GM21367 (cell line): ENCODE measurements around the gene CDK5R1.
"Not testable (repeated sequence)": the region's sequence is repeated elsewhere in the genome, so short reads cannot be mapped to it uniquely, and the experiment has no call there.

ENCODE experiments used
- ATAC-seq: cut with Tn5 transposase; IDR thresholded peaks from one replicate; pipeline ENCODE4 v1.9.1; 2021; ENCODE audit not compliant: unreplicated experiment

Gene CDK5R1

DNA sequence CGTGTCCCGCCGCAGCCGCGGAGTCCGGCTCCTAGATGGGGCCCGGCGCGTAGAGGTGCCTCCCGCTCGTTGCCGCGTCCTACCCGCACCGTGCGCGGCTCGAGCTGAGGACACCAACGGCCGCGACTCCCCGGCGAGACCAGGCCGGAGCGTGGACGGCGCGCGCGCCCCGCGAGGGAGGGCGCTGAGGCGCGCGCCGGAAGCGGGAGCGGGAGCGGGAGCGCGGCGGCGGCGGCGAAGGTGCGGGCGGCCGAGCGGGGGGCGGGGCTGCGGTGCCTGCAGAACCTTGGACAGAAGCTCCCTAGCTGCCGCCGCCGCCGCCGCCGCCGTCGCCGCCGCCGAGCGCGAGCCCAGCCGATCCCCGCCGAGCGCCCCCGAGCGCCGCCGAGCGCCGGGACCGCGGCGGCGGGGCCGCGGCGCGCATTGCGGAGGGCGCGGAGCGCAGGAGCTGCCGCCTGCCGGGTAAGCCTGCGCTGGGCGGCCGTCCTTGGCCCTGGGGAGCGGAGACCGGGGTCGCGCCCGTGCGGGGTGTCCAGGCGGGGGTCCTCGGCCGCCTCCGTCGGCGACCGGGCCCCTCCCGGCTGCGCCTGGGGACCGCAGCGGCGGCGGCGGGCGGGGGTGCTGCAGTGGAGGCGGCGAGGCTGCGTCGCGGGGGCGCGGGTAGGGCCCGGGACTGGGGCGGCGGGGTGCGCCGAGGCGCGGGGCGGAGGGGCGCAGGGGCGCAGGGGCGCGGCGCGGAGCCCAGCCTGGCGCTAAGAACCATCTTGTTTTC lies at the start of gene CDK5R1:
CDK5R1 (plus strand) TSS at position 293 of the 772 bp plus-strand sequence. CDS start 628 bp downstream, outside the sequence.
- ATAC-seq: peak; percentile 27

- no peak for ATAC-seq
Observed at GRCh38 chr17:32440722-32441121, 46.1 kb upstream of the CDK5R1 start.

- no peak for ATAC-seq
Observed at GRCh38 chr17:32441886-32442285, 44.9 kb upstream of the CDK5R1 start.

DNA sequence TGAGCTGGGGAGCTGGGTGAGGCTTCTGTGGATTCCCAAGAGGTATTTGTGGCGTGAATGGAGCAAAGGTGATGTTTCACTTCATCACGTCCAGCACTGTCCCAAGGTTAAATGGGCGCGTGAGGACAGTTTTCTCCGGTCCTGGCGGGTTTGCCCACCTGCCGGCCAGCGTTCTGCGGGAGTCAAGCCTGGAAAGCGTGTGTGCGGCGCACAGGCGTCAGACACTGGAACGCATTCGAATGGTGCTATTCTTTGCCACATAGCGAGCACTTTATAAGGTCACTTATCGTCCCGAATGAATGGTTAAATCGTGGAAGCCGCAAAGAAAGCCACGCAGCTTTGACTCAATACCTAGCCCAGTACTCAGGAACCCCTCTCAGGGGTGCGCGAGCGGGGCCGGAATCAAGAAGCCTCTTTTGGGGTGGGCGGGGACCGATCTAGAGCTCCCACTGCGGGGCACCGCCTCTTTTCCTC lies 42.9 kb upstream of the CDK5R1 start:
- no peak for ATAC-seq

- ATAC-seq: peak; percentile 79
Observed at GRCh38 chr17:32444301-32445073, 42.3 kb upstream of the CDK5R1 start, which contains the start of gene PSMD11. Gene PSMD11, plus strand, starts transcription at chr17:32444510. Its CDS starts 14 bp downstream, at chr17:32444524.

GRCh38 chr17:32445074-32445415 lies 41.7 kb upstream of the CDK5R1 start:
- peak; percentile 22 for ATAC-seq

GRCh38 chr17:32445497-32445896 lies 41.3 kb upstream of the CDK5R1 start:
- ATAC-seq: no peak

GRCh38 chr17:32445971-32446370 lies 40.8 kb upstream of the CDK5R1 start:
- ATAC-seq: no peak

GRCh38 chr17:32446949-32447348 lies 39.8 kb upstream of the CDK5R1 start:
- no peak for ATAC-seq

DNA sequence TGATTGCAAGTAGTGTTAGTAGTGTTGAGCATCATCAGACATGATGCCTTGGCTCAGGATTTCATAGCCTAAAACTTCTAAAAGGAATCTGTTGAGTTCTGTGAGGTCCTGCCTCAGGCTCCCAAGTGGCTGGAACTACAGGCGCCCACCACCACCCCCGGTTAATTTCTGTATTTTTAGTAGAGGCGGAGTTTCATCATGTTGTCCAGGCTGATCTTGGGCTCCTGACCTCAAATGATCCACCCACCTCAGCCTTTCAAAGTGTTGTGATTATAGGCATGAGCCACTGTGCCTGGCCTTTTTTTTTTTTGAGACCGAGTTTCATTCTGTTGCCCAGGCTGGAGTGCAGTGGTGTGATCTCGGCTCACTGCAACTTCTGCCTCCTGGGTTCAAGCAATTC lies 36.8 kb upstream of the CDK5R1 start:
- ATAC-seq: no peak

GRCh38 chr17:32450379-32450778 lies 36.4 kb upstream of the CDK5R1 start:
- ATAC-seq: not testable (repeated sequence)

DNA sequence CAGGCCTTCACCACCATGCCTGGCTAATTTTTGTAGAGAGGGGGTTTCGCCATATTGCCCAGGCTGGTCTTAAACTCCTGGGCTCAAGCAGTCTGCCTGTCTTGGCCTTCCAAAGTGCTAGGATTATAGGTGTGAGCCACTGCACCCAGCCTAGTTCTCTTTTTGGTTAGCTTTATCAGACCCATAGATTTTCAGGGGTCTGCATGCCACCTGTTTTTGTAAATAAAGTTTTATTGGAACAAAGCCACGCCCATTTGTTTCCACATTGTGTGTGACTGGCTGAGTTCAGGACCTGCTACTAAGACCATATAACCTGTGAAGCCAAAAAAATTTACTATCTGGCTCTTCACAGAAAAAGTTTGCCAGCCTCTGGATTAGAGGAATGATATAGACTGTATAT lies 34.9 kb upstream of the CDK5R1 start:
- no peak for ATAC-seq

DNA sequence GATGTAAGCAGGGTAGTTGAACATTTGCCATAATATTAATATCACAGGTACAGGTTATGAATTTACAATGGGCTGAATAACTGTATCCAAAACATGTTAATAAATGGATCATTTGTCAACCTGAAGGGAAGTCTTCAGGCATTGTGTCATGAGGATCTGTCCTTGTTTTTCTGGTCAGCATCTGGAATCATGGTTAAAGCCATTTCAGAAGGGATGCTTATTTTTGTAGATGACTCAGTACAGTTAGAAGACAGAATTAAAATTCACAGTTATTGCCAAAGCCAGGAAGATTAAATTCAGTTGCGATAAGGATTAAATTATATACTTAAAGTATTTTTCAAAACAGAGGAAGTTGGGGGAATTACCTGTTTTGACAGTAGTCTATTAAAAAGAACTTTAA lies 34.5 kb upstream of the CDK5R1 start:
- ATAC-seq: no peak

DNA sequence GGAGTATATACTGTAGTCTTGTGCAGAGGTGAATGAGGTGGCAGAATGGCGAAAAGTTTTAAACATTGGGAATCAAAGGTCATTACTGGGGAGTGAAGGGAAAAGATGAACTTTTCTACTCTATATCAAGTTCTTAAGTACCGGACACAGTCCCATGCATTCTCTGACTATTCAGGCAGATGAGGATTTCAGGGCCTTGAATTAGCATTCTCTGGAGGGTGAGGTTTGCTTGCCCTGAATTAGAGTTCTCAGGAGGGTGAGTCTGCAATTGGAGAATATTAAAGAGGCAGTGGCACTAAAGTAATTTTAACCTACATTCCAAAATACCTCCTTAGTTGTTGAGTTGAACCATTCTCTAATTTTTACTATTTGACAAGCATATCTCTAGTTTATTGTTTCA lies 33.4 kb upstream of the CDK5R1 start:
- ATAC-seq: no peak

- ATAC-seq: no peak
Observed at GRCh38 chr17:32458371-32458770, 28.4 kb upstream of the CDK5R1 start.

DNA sequence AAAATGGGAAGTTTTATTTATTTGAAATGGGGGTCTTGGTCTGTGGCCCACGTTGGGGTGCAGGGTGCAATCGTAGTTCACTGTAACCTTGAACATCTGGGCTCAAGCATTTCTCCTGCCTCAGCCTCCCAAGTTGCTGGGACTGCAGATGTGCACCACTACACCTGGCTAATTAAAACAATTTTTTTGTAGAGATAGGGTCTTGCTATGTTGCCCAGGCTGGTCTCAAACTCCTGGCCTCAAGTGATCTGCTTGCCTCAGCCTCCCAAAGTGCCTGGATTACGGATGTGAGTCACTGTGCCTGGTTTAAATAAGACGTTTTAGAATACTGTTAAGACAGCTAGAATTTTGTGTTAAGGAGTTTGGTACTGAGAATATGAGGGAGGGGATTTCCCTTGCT lies 26.7 kb upstream of the CDK5R1 start:
- ATAC-seq: no peak

GRCh38 chr17:32461498-32461852 lies 25.3 kb upstream of the CDK5R1 start:
- no peak for ATAC-seq

DNA sequence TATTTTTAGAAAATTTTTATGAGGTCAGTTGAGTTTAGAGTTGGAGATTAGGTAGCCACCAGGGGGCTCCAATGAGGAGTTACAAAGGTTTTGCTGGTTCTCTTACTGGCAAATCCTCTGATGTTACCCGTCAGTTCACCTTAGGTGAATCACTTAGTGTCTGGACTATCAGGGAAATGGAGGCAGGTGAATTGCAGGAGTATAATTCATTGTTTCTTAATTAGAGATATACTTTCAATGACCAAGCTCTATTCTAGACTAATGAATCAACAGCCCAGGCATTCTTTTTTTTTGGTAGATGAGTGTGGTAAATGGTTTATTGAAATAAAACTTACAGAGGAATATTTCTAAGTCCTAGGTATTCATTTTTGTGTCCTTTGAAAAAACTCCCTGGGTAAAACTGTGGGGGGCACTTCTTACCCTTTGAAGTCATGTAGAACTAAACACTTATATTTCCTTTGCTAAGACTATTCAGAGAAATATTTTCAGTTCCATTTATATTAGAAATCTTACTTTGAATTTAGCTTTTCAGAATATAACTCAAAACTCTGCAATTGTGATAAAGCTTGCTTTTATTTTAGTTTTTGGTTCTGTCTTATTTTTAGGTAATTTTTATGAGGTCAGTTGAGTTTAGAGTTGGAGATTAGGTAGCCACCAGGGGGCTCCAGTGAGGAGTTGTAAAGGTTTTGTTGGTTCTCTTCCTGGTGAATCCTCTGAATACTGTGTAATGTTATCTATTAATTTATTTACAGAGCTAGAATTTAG lies 24.8 kb upstream of the CDK5R1 start:
- ATAC-seq: no peak

- no peak for ATAC-seq
Observed at GRCh38 chr17:32463304-32463703, 23.5 kb upstream of the CDK5R1 start.

DNA sequence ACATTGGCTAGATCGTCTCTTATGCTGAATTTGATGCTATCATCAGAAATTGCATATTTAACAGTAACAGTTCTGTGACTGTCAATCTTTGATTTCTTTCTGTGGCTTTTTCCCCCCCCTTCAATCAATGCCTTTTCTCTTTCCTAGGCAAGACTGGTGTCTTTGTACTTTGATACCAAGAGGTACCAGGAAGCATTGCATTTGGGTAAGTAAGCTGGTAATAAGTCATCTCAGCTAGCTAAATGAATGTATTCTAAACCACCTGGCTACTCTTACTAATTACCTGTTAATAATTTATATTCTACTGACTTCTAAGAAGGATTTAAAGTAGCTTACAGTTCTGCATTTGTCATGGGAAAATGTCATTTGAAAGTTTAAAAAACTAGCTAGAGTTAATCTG lies 22.4 kb upstream of the CDK5R1 start:
- no peak for ATAC-seq

DNA sequence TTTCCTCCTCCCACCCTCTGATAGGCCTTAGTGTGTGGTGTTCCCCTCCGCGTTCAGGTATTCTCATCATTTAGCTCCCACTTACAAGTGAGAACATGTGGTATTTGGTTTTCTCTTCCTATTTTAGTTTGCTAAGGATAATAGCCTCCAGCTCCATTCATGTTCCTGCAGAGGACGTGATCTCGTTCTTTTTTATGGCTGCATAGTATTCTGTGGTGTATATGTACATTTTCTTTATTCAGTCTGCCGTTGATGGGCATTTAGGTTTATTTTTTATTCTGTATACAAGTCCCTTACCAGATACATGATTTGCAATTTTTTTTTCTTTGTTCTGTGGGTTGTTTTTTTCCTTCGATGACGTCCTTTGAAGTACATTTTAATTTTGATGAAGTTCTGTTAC lies 18.8 kb upstream of the CDK5R1 start:
- no peak for ATAC-seq
